Stimulated activated effector memory CD8-positive, alpha-beta T cell treated with anti-CD3 and anti-CD28 coated beads, Interleukin-12 subunit alpha, Interleukin-12 subunit beta, amount 100 ng/mL, for 72 hours (primary cell): ENCODE measurements around the gene TMEM132A.

Experiments
- ATAC-seq: fragments of 150-1000 bp; cut with Tn5 transposase; 2 replicates; pipeline ENCODE4 v1.10.0; 2021
- DNase-seq, 2 donors: peaks; one replicate each; pipeline ENCODE4 v3.0.0; 2021 to 2022; ENCODE audit warnings: low spot score in 2 of 2
- H3K27ac Mint-ChIP-seq: one replicate; pipeline ENCODE4 v1.8.0; 2022; ENCODE audit warnings: mild to moderate bottlenecking, mixed read lengths
- H3K36me3 Mint-ChIP-seq: one replicate; pipeline ENCODE4 v1.8.0; 2022; ENCODE audit warnings: mild to moderate bottlenecking, mixed read lengths
- H3K4me1 Mint-ChIP-seq: one replicate; pipeline ENCODE4 v1.8.0; 2022; ENCODE audit warnings: mixed read lengths
- H3K4me3 Mint-ChIP-seq: one replicate; pipeline ENCODE4 v1.8.0; 2022; ENCODE audit warnings: mild to moderate bottlenecking, mixed read lengths
- H3K9me3 Mint-ChIP-seq: one replicate; pipeline ENCODE4 v1.8.0; 2022; ENCODE audit warnings: mixed read lengths

TMEM132A gene

GRCh38 chr11:60924906-60925853, 920 bp downstream of the TMEM132A start:
- no peak for DNase-seq
- H3K36me3 Mint-ChIP-seq, result peaks cover 35% of the 10 kb centered on the region
- peak overlapping the region; percentile 61 for H3K4me3 Mint-ChIP-seq
- H3K27ac Mint-ChIP-seq, result no peak overlapping the region
- H3K9me3 Mint-ChIP-seq, result no peaks in the 10 kb centered on the region
- H3K4me1 Mint-ChIP-seq, result peaks cover 36% of the 10 kb centered on the region
- peak; percentile 33 for ATAC-seq

- Mint-ChIP-seq H3K27ac (no peak overlapping the region), H3K36me3 (peaks cover 28% of the 10 kb centered on the region), H3K4me3 (peak overlapping the region; percentile 61), H3K4me1 (peaks cover 36% of the 10 kb centered on the region), H3K9me3 (no peaks in the 10 kb centered on the region)
- peak; percentile 14 for ATAC-seq
- DNase-seq, result no peak
Measured at GRCh38 chr11:60925868-60926267, 1.6 kb downstream of the TMEM132A start.

- ATAC-seq, result no peak
- no peak overlapping the region for H3K4me3 Mint-ChIP-seq
- DNase-seq, result no peak
- H3K9me3 Mint-ChIP-seq, result no peaks in the 10 kb centered on the region
- H3K36me3 Mint-ChIP-seq, result peaks cover 22% of the 10 kb centered on the region
- H3K27ac Mint-ChIP-seq, result no peak overlapping the region
- peaks cover 36% of the 10 kb centered on the region for H3K4me1 Mint-ChIP-seq
Measured at GRCh38 chr11:60926500-60926899, 2.2 kb downstream of the TMEM132A start.

GRCh38 chr11:60927061-60927592, 2.9 kb downstream of the TMEM132A start:
- peaks cover 35% of the 10 kb centered on the region for H3K4me1 Mint-ChIP-seq
- peaks cover 16% of the 10 kb centered on the region for H3K36me3 Mint-ChIP-seq
- H3K27ac Mint-ChIP-seq, result no peak overlapping the region
- ATAC-seq (no peak), DNase-seq (no peak)
- no peak overlapping the region for H3K4me3 Mint-ChIP-seq
- no peaks in the 10 kb centered on the region for H3K9me3 Mint-ChIP-seq

GRCh38 chr11:60927600-60927999, 3.3 kb downstream of the TMEM132A start:
- H3K9me3 Mint-ChIP-seq, result no peaks in the 10 kb centered on the region
- H3K36me3 Mint-ChIP-seq, result peaks cover 11% of the 10 kb centered on the region
- ATAC-seq (no peak), DNase-seq (no peak)
- H3K27ac Mint-ChIP-seq, result no peak overlapping the region
- H3K4me1 Mint-ChIP-seq, result peaks cover 31% of the 10 kb centered on the region
- no peak overlapping the region for H3K4me3 Mint-ChIP-seq

GRCh38 chr11:60928563-60929001, 4.3 kb downstream of the TMEM132A start:
- no peak overlapping the region for H3K4me3 Mint-ChIP-seq
- ATAC-seq (no peak), DNase-seq (no peak)
- peaks cover 24% of the 10 kb centered on the region for H3K4me1 Mint-ChIP-seq
- no peak overlapping the region for H3K27ac Mint-ChIP-seq
- H3K9me3 Mint-ChIP-seq, result no peaks in the 10 kb centered on the region
- H3K36me3 Mint-ChIP-seq, result peaks cover under 1% of the 10 kb centered on the region

GRCh38 chr11:60929764-60930163, 5.5 kb downstream of the TMEM132A start:
- no peaks in the 10 kb centered on the region for H3K36me3 Mint-ChIP-seq
- DNase-seq (no peak), ATAC-seq (no peak)
- no peaks in the 10 kb centered on the region for H3K9me3 Mint-ChIP-seq
- H3K4me3 Mint-ChIP-seq, result no peak overlapping the region
- peaks cover 23% of the 10 kb centered on the region for H3K4me1 Mint-ChIP-seq
- H3K27ac Mint-ChIP-seq, result no peak overlapping the region

- H3K27ac Mint-ChIP-seq, result no peak overlapping the region
- H3K36me3 Mint-ChIP-seq, result no peaks in the 10 kb centered on the region
- H3K4me1 Mint-ChIP-seq, result peaks cover 18% of the 10 kb centered on the region
- H3K4me3 Mint-ChIP-seq, result no peak overlapping the region
- DNase-seq (no peak), ATAC-seq (no peak)
- H3K9me3 Mint-ChIP-seq, result no peaks in the 10 kb centered on the region
Measured at GRCh38 chr11:60930394-60930793, 6.1 kb downstream of the TMEM132A start.

GRCh38 chr11:60931917-60932316, 7.7 kb downstream of the TMEM132A start:
- Mint-ChIP-seq H3K36me3 (no peaks in the 10 kb centered on the region), H3K4me1 (peaks cover 8% of the 10 kb centered on the region), H3K27ac (no peak overlapping the region), H3K9me3 (no peaks in the 10 kb centered on the region), H3K4me3 (no peak overlapping the region)
- ATAC-seq (no peak), DNase-seq (no peak)

- Mint-ChIP-seq H3K9me3 (no peaks in the 10 kb centered on the region), H3K27ac (no peak overlapping the region), H3K4me3 (no peak overlapping the region), H3K4me1 (no peaks in the 10 kb centered on the region), H3K36me3 (no peaks in the 10 kb centered on the region)
- DNase-seq (no peak), ATAC-seq (no peak)
Measured at GRCh38 chr11:60932605-60933356, 8.5 kb downstream of the TMEM132A start.

- Mint-ChIP-seq H3K27ac (no peak overlapping the region), H3K4me3 (no peak overlapping the region), H3K36me3 (no peaks in the 10 kb centered on the region), H3K9me3 (no peaks in the 10 kb centered on the region), H3K4me1 (no peaks in the 10 kb centered on the region)
- DNase-seq (no peak), ATAC-seq (no peak)
Measured at GRCh38 chr11:60933416-60934123, 9.3 kb downstream of the TMEM132A start.

GRCh38 chr11:60934124-60934789, 10.0 kb downstream of the TMEM132A start:
- no peaks in the 10 kb centered on the region for H3K36me3 Mint-ChIP-seq
- H3K27ac Mint-ChIP-seq, result no peak overlapping the region
- H3K9me3 Mint-ChIP-seq, result no peaks in the 10 kb centered on the region
- DNase-seq (no peak), ATAC-seq (no peak)
- H3K4me3 Mint-ChIP-seq, result no peak overlapping the region
- H3K4me1 Mint-ChIP-seq, result no peaks in the 10 kb centered on the region

- DNase-seq, result no peak
- H3K36me3 Mint-ChIP-seq, result no peaks in the 10 kb centered on the region
- no peaks in the 10 kb centered on the region for H3K9me3 Mint-ChIP-seq
- no peak overlapping the region for H3K4me3 Mint-ChIP-seq
- H3K4me1 Mint-ChIP-seq, result no peaks in the 10 kb centered on the region
- ATAC-seq, result no peak
- no peak overlapping the region for H3K27ac Mint-ChIP-seq
Measured at GRCh38 chr11:60934790-60935605, 10.7 kb downstream of the TMEM132A start.
